Measurements from ENCODE around the gene PCDHGC3. TPM values are rescaled to one million over a fixed set of nuclear protein-coding genes. Genes with fewer than 3 reads are reported as not detected.
A peak's percentile ranks its signal among the peaks of the same experiment; 100 is the strongest.

PCDHGC3 gene
- total and polyA plus RNA-seq, 2 of the 8 experiments (the other 6 are each of a cell fraction or from before 2014, with no cell fraction given) = 4.7 to 18.6 TPM

- Histone ChIP-seq H2AK5ac (ENCODE audit: low read depth, low read length) (no peak overlapping the region), H2BK15ac (ENCODE audit: low read length) (no peak overlapping the region), H4K20me1 (replicated peaks in 1 of 2; ENCODE audit: control insufficient read depth in 1 of 2, insufficient read depth in 2 of 2, low read length in 2 of 2) (no peaks in the 10 kb centered on the region), H2BK20ac (ENCODE audit: low read length) (no peak overlapping the region), H2BK5ac (ENCODE audit: low read depth, low read length) (no peak overlapping the region), H3K18ac (ENCODE audit: extremely low read depth, low read length) (no peak overlapping the region), H3K27ac (ENCODE audit: low read depth, low read length) (no peak overlapping the region), H3K23me2 (ENCODE audit: low read depth, low read length) (peaks cover 15% of the 10 kb centered on the region), H3K23ac (ENCODE audit: insufficient read length) (no peak overlapping the region), H4K91ac (replicated peaks; ENCODE audit: insufficient read length, low read length) (no peak overlapping the region), H3K79me1 (ENCODE audit: low read depth, low read length) (no peaks in the 10 kb centered on the region), H4K5ac (ENCODE audit: insufficient read length, low read depth, low read length) (no peak overlapping the region), H3K4me3 (ENCODE audit: extremely low read depth in 1 of 4, insufficient read depth in 2 of 4, low read depth in 3 of 4, low read length in 4 of 4) (peak overlapping the region; percentile 61 to 83 (median 76)), H3K4me1 (replicated peaks in 1 of 4; ENCODE audit: control insufficient read depth in 3 of 4, insufficient read depth in 4 of 4, low read length in 3 of 4) (peaks cover 7 to 35% (median 19%) of the 10 kb centered on the region in 4 experiments), H2AFZ (ENCODE audit: low read length) (0 out of 2 replicates have a peak overlapping the region, but pooled peaks have one; percentile 66), H2BK12ac (ENCODE audit: low read depth, low read length) (no peak overlapping the region), H4K8ac (ENCODE audit: extremely low read depth, insufficient read depth, low read length) (no peak overlapping the region), H2BK120ac (replicated peaks; ENCODE audit: low read depth, low read length) (no peak overlapping the region), H3K14ac (ENCODE audit: insufficient read length) (no peak overlapping the region), H3K4ac (replicated peaks; ENCODE audit: insufficient read length, low read depth, low read length) (no peak overlapping the region), H3K9me3 (ENCODE audit: insufficient read depth in 2 of 2, low read depth in 1 of 2, low read length in 1 of 2) (no peaks in the 10 kb centered on the region), H3K4me2 (ENCODE audit: insufficient read depth in 1 of 2, low read depth in 2 of 2, low read length in 2 of 2) (peak overlapping the region; percentile 98 to 100), H3K9ac (replicated peaks in 1 of 4; ENCODE audit: extremely low read depth in 1 of 4, low read depth in 3 of 4, low read length in 3 of 4) (no peak overlapping the region), H3K56ac (replicated peaks; ENCODE audit: insufficient read length, low read depth, low read length) (no peak overlapping the region), H3K79me2 (ENCODE audit: control insufficient read depth in 1 of 2, insufficient read depth in 2 of 2, low read length in 2 of 2) (no peaks in the 10 kb centered on the region), H3K36me3 (ENCODE audit: control insufficient read depth in 2 of 4, insufficient read depth in 4 of 4, low read length in 3 of 4) (peaks cover 2 to 14% (median 9%) of the 10 kb centered on the region in 4 experiments; a peak in 6 of 8 replicates), H3K27me3 (replicated peaks in 1 of 4; ENCODE audit: control insufficient read depth in 3 of 4, extremely low read depth in 1 of 4, insufficient read depth in 3 of 4, low read length in 3 of 4) (no peaks in the 10 kb centered on the region)
- ChIA-PET CTCF (ENCODE audit: partially characterized antibody) (interaction anchor here (0.6 to 50.9 kb wide), 53 partner anchors 10 to 418 kb away, joined by 3 to 1236 read pairs (median 5); partner anchors contain the start of genes PCDHB10, PCDHB11, PCDHB13 and PCDHB14), POLR2A (ENCODE audit: partially characterized antibody) (interaction anchor here (1.0 to 5.1 kb wide), 10 partner anchors 11 to 192 kb away, joined by 3 to 33 read pairs (median 4); partner anchors contain the start of genes PCDHGA11, PCDHGA12, PCDHGB7 and PCDHGC5)
- DNase-seq (ENCODE audit: low read depth in 1 of 2, low spot score in 2 of 2) = peak; percentile 93 to 99
- FAIRE-seq = peak; percentile 89
- 3% methylated on average over 28 of the region's 28 CpGs; no CpG with 5 or more reads in 1 of the 2 experiments for WGBS, 2 experiments (ENCODE audit: extremely low coverage in 1 of 2, insufficient coverage in 1 of 2, insufficient read length in 1 of 2, insufficient replicate concordance in 2 of 2, low coverage in 1 of 2, low lambda C conversion rate in 2 of 2, missing lambda C conversion rate in 1 of 2)
- TF ChIP-seq GTF2F1 (IDR thresholded peaks at IDR 0.05; ENCODE audit: borderline replicate concordance, low read depth, low read length) (0 out of 2 replicates have a peak, but pooled peaks have one; percentile 46), JUN (IDR thresholded peaks at IDR 0.05; ENCODE audit: low read depth, low read length) (no peak)
Measured at GRCh38 chr5:141512390-141512910, 36.7 kb downstream of the PCDHGC3 start.
